Keratinocyte (primary cell): ENCODE results near the gene SIK3.

Experiments used
- EZH2 ChIP-seq: IDR thresholded peaks from one replicate; pipeline ENCODE4 v1.6.1; 2012; ENCODE audit warnings: inconsistent platforms, mild to moderate bottlenecking, low read length, moderate library complexity
- TF ChIP-seq, protein P1 (sequence below), 3 experiments: IDR thresholded peaks in 1 of 3; conservative IDR thresholded peaks in 1 of 3; optimal IDR thresholded peaks in 1 of 3; 2 replicates in 2 of 3; 3 replicates in 1 of 3; pipeline versions ENCODE3 to v1.5.1; 2011; ENCODE audit warnings: low read length in 3 of 3, mild to moderate bottlenecking in 3 of 3, moderate library complexity in 2 of 3, control low read depth in 1 of 3, inconsistent platforms in 1 of 3; ENCODE audit not compliant: insufficient read depth in 2 of 3; ENCODE audit errors: extremely low read depth in 1 of 3

DNA sequence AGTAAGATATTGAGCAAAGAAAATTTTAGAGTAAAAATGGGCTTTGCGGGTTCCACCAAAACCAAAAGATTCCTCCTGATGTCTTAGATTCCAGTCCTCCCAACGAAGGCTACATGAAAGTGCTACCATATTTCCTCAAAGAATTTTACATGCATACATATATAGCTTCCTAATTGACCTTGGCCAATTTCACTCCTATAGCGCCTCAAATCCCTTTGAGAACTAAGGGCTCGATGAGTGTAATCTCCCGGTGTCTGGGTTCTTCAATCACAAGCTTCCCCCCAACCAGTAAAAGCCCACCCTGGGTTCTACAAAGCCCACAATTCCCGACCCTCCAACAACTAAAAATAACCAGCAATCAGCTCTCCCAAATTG lies 1.2 kb downstream of the SIK3 start:
- no peak for TF ChIP-seq EZH2
- TF ChIP-seq, protein P1, sequence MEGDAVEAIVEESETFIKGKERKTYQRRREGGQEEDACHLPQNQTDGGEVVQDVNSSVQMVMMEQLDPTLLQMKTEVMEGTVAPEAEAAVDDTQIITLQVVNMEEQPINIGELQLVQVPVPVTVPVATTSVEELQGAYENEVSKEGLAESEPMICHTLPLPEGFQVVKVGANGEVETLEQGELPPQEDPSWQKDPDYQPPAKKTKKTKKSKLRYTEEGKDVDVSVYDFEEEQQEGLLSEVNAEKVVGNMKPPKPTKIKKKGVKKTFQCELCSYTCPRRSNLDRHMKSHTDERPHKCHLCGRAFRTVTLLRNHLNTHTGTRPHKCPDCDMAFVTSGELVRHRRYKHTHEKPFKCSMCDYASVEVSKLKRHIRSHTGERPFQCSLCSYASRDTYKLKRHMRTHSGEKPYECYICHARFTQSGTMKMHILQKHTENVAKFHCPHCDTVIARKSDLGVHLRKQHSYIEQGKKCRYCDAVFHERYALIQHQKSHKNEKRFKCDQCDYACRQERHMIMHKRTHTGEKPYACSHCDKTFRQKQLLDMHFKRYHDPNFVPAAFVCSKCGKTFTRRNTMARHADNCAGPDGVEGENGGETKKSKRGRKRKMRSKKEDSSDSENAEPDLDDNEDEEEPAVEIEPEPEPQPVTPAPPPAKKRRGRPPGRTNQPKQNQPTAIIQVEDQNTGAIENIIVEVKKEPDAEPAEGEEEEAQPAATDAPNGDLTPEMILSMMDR (optimal IDR thresholded peaks at IDR 0.05 in 1 of 3, IDR thresholded peaks at IDR 0.05 in 1 of 3, conservative IDR thresholded peaks at IDR 0.05 in 1 of 3; ENCODE audit: extremely low read depth in 1 of 3, insufficient read depth in 2 of 3, low read length in 3 of 3) = no peak
